ENCODE data around the gene PIP5K1C. TPM values are rescaled to one million over a fixed set of nuclear protein-coding genes. Genes with fewer than 3 reads are reported as not detected.
A peak's percentile ranks its signal among the peaks of the same experiment; 100 is the strongest.

The PIP5K1C gene
- total RNA-seq, 4 donors from 2014 or later, result 25.4 to 91.1 (median 36.4) TPM

DNA sequence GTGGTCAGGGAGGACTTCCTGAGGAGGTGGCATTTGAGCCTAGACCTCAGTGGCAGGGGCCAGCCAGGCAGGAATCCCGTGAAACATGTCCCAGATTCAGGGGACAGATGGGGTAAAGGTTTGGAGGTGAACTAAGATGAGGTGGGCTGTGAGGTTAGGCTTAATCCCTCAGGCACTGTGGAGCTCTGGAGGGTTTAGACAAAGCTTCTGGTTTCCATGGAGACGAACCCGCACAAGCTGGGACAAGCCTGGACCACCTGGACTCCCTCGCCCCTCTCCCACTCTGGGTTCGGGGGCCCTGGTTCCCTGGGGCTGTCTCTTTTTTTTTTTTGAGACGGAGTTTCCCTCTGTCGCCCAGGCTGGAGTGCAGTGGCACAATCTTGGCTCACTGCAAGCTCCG, 23.6 kb upstream of the PIP5K1C start:
- intact Hi-C loops (cut with DNase I; ENCODE audit: low total_unique reads) (no loop called here), in situ Hi-C loops (cut with MboI; ENCODE audit: low pct_ligation_motif_present in 1 of 4, low pct_unique_long_range_greater_than_20kb in 1 of 4, low sequenced_read_pairs in 3 of 4) (no loop called here)
- Histone ChIP-seq H3K4me3 (peak overlapping the region in 1 of 4 donors; percentile 12), H3K9me3 (no peaks in the 10 kb centered on the region), H3K4me1 (peaks cover 3 to 71% (median 41%) of the 10 kb centered on the region in 4 donors), H3K27ac (peak overlapping the region; percentile 85 to 94 (median 89)), H3K36me3 (no peaks in the 10 kb centered on the region), H3K27me3 (peaks cover 38% of the 10 kb centered on the region)
- WGBS, 2 donors (ENCODE audit: low coverage in 1 of 2), result 29 to 32% methylated on average over 2 to 8 of the region's 8 CpGs
- DNase-seq, result no peak
- TF ChIP-seq POLR2A (IDR thresholded peaks at IDR 0.05), result no peak
- TF ChIP-seq, protein P1, sequence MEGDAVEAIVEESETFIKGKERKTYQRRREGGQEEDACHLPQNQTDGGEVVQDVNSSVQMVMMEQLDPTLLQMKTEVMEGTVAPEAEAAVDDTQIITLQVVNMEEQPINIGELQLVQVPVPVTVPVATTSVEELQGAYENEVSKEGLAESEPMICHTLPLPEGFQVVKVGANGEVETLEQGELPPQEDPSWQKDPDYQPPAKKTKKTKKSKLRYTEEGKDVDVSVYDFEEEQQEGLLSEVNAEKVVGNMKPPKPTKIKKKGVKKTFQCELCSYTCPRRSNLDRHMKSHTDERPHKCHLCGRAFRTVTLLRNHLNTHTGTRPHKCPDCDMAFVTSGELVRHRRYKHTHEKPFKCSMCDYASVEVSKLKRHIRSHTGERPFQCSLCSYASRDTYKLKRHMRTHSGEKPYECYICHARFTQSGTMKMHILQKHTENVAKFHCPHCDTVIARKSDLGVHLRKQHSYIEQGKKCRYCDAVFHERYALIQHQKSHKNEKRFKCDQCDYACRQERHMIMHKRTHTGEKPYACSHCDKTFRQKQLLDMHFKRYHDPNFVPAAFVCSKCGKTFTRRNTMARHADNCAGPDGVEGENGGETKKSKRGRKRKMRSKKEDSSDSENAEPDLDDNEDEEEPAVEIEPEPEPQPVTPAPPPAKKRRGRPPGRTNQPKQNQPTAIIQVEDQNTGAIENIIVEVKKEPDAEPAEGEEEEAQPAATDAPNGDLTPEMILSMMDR (IDR thresholded peaks at IDR 0.05), result no peak
- TF ChIP-seq EP300 (IDR thresholded peaks at IDR 0.05; ENCODE audit: low read depth), result no peak
- TF ChIP-seq POLR2AphosphoS5 (IDR thresholded peaks at IDR 0.05), result no peak

GRCh38 chr19:3723110-3723488, 22.8 kb upstream of the PIP5K1C start:
- Histone ChIP-seq H3K27me3 (peaks cover 38% of the 10 kb centered on the region), H3K4me1 (peaks cover 3 to 77% (median 44%) of the 10 kb centered on the region in 4 donors), H3K4me3 (peak overlapping the region in 1 of 4 donors; percentile 61), H3K9me3 (no peaks in the 10 kb centered on the region), H3K27ac (peak overlapping the region; percentile 85 to 94 (median 89)), H3K36me3 (no peaks in the 10 kb centered on the region)
- no peak for TF ChIP-seq POLR2AphosphoS5 (IDR thresholded peaks at IDR 0.05)
- no peak for TF ChIP-seq EP300 (IDR thresholded peaks at IDR 0.05; ENCODE audit: low read depth)
- TF ChIP-seq POLR2A (IDR thresholded peaks at IDR 0.05), result no peak
- TF ChIP-seq, protein P1 (IDR thresholded peaks at IDR 0.05), result no peak
- in situ Hi-C loops (cut with MboI; ENCODE audit: low pct_ligation_motif_present in 1 of 4, low pct_unique_long_range_greater_than_20kb in 1 of 4, low sequenced_read_pairs in 3 of 4) (no loop called here), intact Hi-C loops (cut with DNase I; ENCODE audit: low total_unique reads) (no loop called here)
- no peak for DNase-seq
- WGBS, 2 donors (ENCODE audit: low coverage in 1 of 2), result 81 to 83% methylated on average over 3 to 5 of the region's 5 CpGs

DNA sequence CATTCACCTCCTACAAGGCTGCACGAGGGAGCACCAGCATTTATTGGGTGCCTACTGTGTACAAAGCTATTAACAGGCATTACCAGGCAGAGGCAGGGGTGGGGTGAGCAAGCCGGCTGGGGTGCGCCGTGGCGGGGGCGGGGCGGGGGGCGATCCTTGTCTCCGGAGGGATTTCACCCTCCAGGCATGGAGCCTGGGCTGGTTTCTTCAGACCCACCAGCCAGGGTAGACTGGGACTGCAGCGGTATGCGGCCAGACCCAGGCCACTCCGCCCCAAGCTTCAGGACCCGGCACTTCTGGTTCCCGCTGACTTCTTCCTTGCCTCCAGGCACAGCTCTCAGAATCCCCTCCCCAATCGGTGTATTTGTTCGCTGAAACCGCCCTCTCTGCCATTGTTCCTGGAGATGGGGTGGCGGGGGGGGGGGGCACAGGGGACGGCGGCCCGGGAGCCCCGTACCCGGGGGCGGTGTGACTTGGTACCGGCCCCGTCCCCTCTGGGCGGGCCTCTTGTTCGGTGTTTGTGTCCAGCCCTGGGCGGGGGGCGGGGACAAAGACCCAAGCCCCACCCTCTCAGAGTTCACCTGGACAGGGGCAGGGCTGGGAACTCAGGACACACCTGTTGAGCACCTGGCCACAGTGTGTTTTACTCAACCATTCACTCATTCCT, 22.3 kb upstream of the PIP5K1C start:
- peak; percentile 87 for DNase-seq
- WGBS, 2 donors (ENCODE audit: low coverage in 1 of 2), result 3% methylated on average over 6 of the region's 30 CpGs; no CpG with 5 or more reads in 1 of the 2 donors
- H3K36me3 ChIP-seq, result no peaks in the 10 kb centered on the region
- peaks cover 38% of the 10 kb centered on the region for H3K27me3 ChIP-seq
- TF ChIP-seq POLR2AphosphoS5 (IDR thresholded peaks at IDR 0.05) (peak in 2 of 3 donors; percentile 32 to 64), POLR2A (IDR thresholded peaks at IDR 0.05) (peak; percentile 8), EP300 (IDR thresholded peaks at IDR 0.05; ENCODE audit: low read depth) (no peak)
- TF ChIP-seq, protein P1 (IDR thresholded peaks at IDR 0.05), result no peak
- no peaks in the 10 kb centered on the region for H3K9me3 ChIP-seq
- peak overlapping the region; percentile 85 to 94 (median 89) for H3K27ac ChIP-seq
- H3K4me3 ChIP-seq, result peak overlapping the region; percentile 27 to 61 (median 42)
- peaks cover 3 to 75% (median 44%) of the 10 kb centered on the region in 4 donors for H3K4me1 ChIP-seq
- in situ Hi-C loops (cut with MboI; ENCODE audit: low pct_ligation_motif_present in 1 of 4, low pct_unique_long_range_greater_than_20kb in 1 of 4, low sequenced_read_pairs in 3 of 4) (no loop called here), intact Hi-C loops (cut with DNase I; ENCODE audit: low total_unique reads) (no loop called here)

DNA sequence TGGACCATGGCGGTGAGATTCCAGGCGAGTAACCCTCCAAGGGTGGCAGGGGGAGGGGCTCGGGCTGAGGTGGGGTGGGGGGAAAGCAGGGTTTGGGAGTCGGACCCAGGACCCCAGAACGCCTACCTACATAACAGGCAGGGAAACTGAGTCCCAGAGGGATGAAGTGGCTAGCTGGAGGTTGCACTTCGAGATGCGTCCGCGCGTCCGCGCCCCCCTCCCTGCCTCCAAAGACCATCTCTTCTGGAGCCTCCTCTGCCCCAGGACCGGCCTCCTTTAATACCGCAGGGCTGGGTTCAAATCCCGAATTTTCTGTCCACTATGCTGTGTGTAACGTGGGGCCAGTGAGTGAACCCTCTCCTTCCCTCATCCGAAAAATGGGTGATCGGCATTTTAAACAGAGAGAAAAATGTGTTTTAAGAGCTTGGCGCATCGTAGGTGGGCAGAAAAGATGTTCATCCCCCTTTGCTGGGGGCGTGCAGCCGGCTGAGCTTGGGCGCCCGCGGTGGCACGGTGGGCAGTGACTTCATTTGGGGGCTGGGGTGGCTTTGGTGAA, 21.7 kb upstream of the PIP5K1C start:
- Histone ChIP-seq H3K27ac (peak overlapping the region; percentile 85 to 94 (median 89)), H3K36me3 (no peaks in the 10 kb centered on the region), H3K27me3 (peaks cover 38% of the 10 kb centered on the region), H3K4me3 (peak overlapping the region; percentile 27 to 61 (median 42)), H3K4me1 (peaks cover 3 to 71% (median 41%) of the 10 kb centered on the region in 4 donors), H3K9me3 (no peaks in the 10 kb centered on the region)
- intact Hi-C loops (cut with DNase I; ENCODE audit: low total_unique reads), result no loop called here
- no peak for DNase-seq
- TF ChIP-seq POLR2AphosphoS5 (IDR thresholded peaks at IDR 0.05) (peak in 1 of 3 donors; percentile 7), POLR2A (IDR thresholded peaks at IDR 0.05) (peak; percentile 10), EP300 (IDR thresholded peaks at IDR 0.05; ENCODE audit: low read depth) (no peak)
- WGBS, 2 donors (ENCODE audit: low coverage in 1 of 2), result 0 to 4% methylated on average over 6 to 26 of the region's 26 CpGs
- in situ Hi-C loops (cut with MboI; ENCODE audit: low pct_ligation_motif_present in 1 of 4, low pct_unique_long_range_greater_than_20kb in 1 of 4, low sequenced_read_pairs in 3 of 4), result no loop called here
